VCaP (cell line): Measurements from ENCODE around the gene EIF4A3.

Source experiments
- H3K27ac ChIP-seq: fragments of 450-650 bp; 2 replicates; pipeline ENCODE4 v1.5.1; 2017
- CTCF ChIP-seq: fragments of 450-650 bp; conservative IDR thresholded peaks from 2 replicates; pipeline ENCODE4 v1.5.1; 2017; ENCODE audit warnings: mild to moderate bottlenecking, moderate library complexity

EIF4A3 gene

GRCh38 chr17:80087346-80088265 lies 59.3 kb downstream of the EIF4A3 start:
- TF ChIP-seq CTCF, result no peak
- H3K27ac ChIP-seq, result no peak overlapping the region

GRCh38 chr17:80086616-80087015 lies 60.3 kb downstream of the EIF4A3 start:
- H3K27ac ChIP-seq, result no peak overlapping the region
- no peak for TF ChIP-seq CTCF

- TF ChIP-seq CTCF, result no peak
- no peak overlapping the region for H3K27ac ChIP-seq
Measured at GRCh38 chr17:80086081-80086480, 60.8 kb downstream of the EIF4A3 start.

GRCh38 chr17:80084773-80085172 lies 62.2 kb downstream of the EIF4A3 start:
- no peak for TF ChIP-seq CTCF
- no peak overlapping the region for H3K27ac ChIP-seq
